Measurements from ENCODE around the gene GTF2B. TPM values are rescaled to one million over a fixed set of nuclear protein-coding genes. Genes with fewer than 3 reads are reported as not detected.

The GTF2B gene
- total and polyA plus RNA-seq, 2 of the 4 experiments (the other 2 are of a cell fraction) = 32.0 to 41.0 TPM

DNA sequence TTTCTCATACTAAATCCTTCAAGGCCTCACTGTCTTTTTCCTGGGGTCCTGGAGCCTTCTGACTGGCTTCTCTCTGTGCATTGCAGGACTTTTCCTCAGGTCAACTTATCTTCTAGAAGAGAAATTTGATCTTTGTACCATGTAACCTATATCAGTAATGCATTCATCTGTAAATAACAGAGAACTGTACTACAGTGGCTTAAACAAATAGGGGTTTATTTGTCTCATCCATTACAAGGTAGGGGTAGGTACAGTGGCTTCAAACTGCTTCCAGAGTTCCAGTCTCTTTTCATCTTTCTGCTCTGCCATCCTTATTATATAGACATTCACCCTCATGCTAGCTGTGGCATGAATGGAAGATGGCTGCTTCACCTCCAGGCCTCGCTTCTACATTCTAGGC, 29.5 kb upstream of the GTF2B start:
- Histone ChIP-seq H3K36me3 (ENCODE audit: control insufficient read depth, insufficient read depth, low read length) (peaks cover 14% of the 10 kb centered on the region; the same call in 1 of the 2 replicates), H3K79me1 (ENCODE audit: low read depth in 1 of 2, low read length in 2 of 2) (no peaks in the 10 kb centered on the region), H4K8ac (ENCODE audit: low read depth in 2 of 2, low read length in 2 of 2) (no peak overlapping the region), H4K91ac (ENCODE audit: insufficient read depth, low read depth, low read length) (no peak overlapping the region), H3K18ac (ENCODE audit: low read depth, low read length) (no peak overlapping the region), H4K5ac (ENCODE audit: low read depth, low read length) (no peak overlapping the region), H2AFZ (replicated peaks; ENCODE audit: low read length, poor library complexity) (no peak overlapping the region), H3K23ac (ENCODE audit: low read depth, low read length) (no peak overlapping the region), H3K4me2 (ENCODE audit: low read depth, low read length) (no peak overlapping the region), H4K20me1 (ENCODE audit: insufficient read depth, low read length) (no peaks in the 10 kb centered on the region), H3K4me3 (ENCODE audit: insufficient read depth, low read depth, low read length) (no peak overlapping the region), H3K14ac (replicated peaks; ENCODE audit: low read depth, low read length) (no peak overlapping the region), H2BK20ac (ENCODE audit: low read depth, low read length) (no peak overlapping the region), H3K9me3 (ENCODE audit: control insufficient read depth, insufficient read depth, low read length) (peaks cover 11% of the 10 kb centered on the region), H3K9ac (ENCODE audit: low read depth, low read length) (no peak overlapping the region), H2BK5ac (ENCODE audit: low read depth, low read length, poor library complexity, severe bottlenecking) (no peak overlapping the region), H3K56ac (ENCODE audit: extremely low read depth, insufficient read depth, low read length) (no peak overlapping the region), H2BK120ac (ENCODE audit: low read depth, low read length) (no peak overlapping the region), H3K4ac (ENCODE audit: low read depth, low read length) (no peak overlapping the region), H2AK9ac (replicated peaks; ENCODE audit: low read depth, low read length, poor library complexity) (no peak overlapping the region), H3K27me3 (ENCODE audit: control insufficient read depth, insufficient read depth, low read length) (no peaks in the 10 kb centered on the region), H2AK5ac (ENCODE audit: low read depth, low read length) (no peak overlapping the region), H3K4me1 (ENCODE audit: control insufficient read depth, insufficient read depth, low read length) (no peaks in the 10 kb centered on the region), H2BK15ac (ENCODE audit: low read depth, low read length) (no peak overlapping the region), H3K27ac (ENCODE audit: insufficient read depth, low read length) (no peak overlapping the region), H3K9me1 (ENCODE audit: insufficient read depth, low read length) (no peaks in the 10 kb centered on the region)
- ATAC-seq (ENCODE audit: low read depth) (no peak), DNase-seq (no peak)
- in situ Hi-C loops (cut with MboI; ENCODE audit: low sequenced_read_pairs) = no loop called here
- CTCF ChIA-PET = no interaction called here
- BruUV-seq (replicated peaks) = no TSS peak
- POLR2A ChIA-PET (ENCODE audit: unreplicated experiment) = no interaction called here
- dilution Hi-C loops (cut with HindIII; ENCODE audit: low sequenced_read_pairs, unreplicated experiment) = no loop called here
- TF ChIP-seq, protein P1, sequence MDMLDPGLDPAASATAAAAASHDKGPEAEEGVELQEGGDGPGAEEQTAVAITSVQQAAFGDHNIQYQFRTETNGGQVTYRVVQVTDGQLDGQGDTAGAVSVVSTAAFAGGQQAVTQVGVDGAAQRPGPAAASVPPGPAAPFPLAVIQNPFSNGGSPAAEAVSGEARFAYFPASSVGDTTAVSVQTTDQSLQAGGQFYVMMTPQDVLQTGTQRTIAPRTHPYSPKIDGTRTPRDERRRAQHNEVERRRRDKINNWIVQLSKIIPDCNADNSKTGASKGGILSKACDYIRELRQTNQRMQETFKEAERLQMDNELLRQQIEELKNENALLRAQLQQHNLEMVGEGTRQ (IDR thresholded peaks at IDR 0.05; ENCODE audit: low read depth, low read length) = no peak
- TF ChIP-seq MAZ (IDR thresholded peaks at IDR 0.05; ENCODE audit: borderline replicate concordance, low read depth, low read length) (no peak), POLR2A (IDR thresholded peaks at IDR 0.05; ENCODE audit: low read depth, low read length) (no peak), RAD21 (IDR thresholded peaks at IDR 0.05; ENCODE audit: low read length) (no peak), CEBPB (IDR thresholded peaks at IDR 0.05; ENCODE audit: low read depth, low read length) (no peak), FOS (IDR thresholded peaks at IDR 0.05; ENCODE audit: low read depth, low read length) (no peak), RFX5 (IDR thresholded peaks at IDR 0.05; ENCODE audit: low read depth, low read length) (no peak), CHD1 (IDR thresholded peaks at IDR 0.05; ENCODE audit: low read depth, low read length) (no peak), BHLHE40 (IDR thresholded peaks at IDR 0.05; ENCODE audit: low read depth, low read length) (no peak)
- TF ChIP-seq, protein P2, sequence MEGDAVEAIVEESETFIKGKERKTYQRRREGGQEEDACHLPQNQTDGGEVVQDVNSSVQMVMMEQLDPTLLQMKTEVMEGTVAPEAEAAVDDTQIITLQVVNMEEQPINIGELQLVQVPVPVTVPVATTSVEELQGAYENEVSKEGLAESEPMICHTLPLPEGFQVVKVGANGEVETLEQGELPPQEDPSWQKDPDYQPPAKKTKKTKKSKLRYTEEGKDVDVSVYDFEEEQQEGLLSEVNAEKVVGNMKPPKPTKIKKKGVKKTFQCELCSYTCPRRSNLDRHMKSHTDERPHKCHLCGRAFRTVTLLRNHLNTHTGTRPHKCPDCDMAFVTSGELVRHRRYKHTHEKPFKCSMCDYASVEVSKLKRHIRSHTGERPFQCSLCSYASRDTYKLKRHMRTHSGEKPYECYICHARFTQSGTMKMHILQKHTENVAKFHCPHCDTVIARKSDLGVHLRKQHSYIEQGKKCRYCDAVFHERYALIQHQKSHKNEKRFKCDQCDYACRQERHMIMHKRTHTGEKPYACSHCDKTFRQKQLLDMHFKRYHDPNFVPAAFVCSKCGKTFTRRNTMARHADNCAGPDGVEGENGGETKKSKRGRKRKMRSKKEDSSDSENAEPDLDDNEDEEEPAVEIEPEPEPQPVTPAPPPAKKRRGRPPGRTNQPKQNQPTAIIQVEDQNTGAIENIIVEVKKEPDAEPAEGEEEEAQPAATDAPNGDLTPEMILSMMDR (conservative IDR thresholded peaks at IDR 0.05; ENCODE audit: low read depth, low read length) = no peak
- intact Hi-C loops (cut with micrococcal nuclease) = no loop called here
- no CpG with 5 or more reads among the region's 1 CpG for WGBS, 2 experiments (ENCODE audit: extremely low coverage in 2 of 2, insufficient read length in 1 of 2)

All from IMR-90 (cell line).